Thoracic aorta (tissue), 2 donors: ENCODE results near the gene APBA2. TPM values are rescaled to one million over a fixed set of nuclear protein-coding genes. Genes with fewer than 3 reads are reported as not detected.

Experiments
- ATAC-seq: fragments of 150-250 bp; one replicate; pipeline ENCODE4 v1.8.0; 2017; ENCODE audit warnings: low read depth; ENCODE audit not compliant: insufficient number of reproducible peaks, low FRiP score
- DNase-seq: peaks from one replicate; pipeline ENCODE4 v3.0.0-alpha.2; 2020; ENCODE audit warnings: low spot score
- H3K27ac ChIP-seq, 2 donors: fragments of 200-600 bp; sonication (generic); 1 replicate in 1 of 2; 2 replicates in 1 of 2; pipeline ENCODE4 v1.5.1; 2016; ENCODE audit warnings: mild to moderate bottlenecking in 2 of 2, moderate library complexity in 2 of 2
- H3K27me3 ChIP-seq: fragments of 200-600 bp; sonication (generic); replicated peaks from 2 replicates; pipeline ENCODE4 v1.6.0; 2016; ENCODE audit warnings: mild to moderate bottlenecking; ENCODE audit not compliant: insufficient read depth
- H3K36me3 ChIP-seq: fragments of 200-600 bp; sonication (generic); one replicate; pipeline ENCODE4 v1.5.1; 2016
- H3K4me1 ChIP-seq, 2 donors: fragments of 200-600 bp; sonication (generic); 1 replicate in 1 of 2; 2 replicates in 1 of 2; pipeline versions ENCODE4 v1.5.1 to v1.6.0; 2016; ENCODE audit warnings: low read depth in 2 of 2, mild to moderate bottlenecking in 1 of 2; ENCODE audit not compliant: control insufficient read depth in 1 of 2
- H3K4me3 ChIP-seq: fragments of 200-600 bp; sonication (generic); 2 replicates; pipeline ENCODE4 v1.5.1; 2016; ENCODE audit warnings: mild to moderate bottlenecking
- H3K9me3 ChIP-seq: fragments of 200-600 bp; sonication (generic); 2 replicates; pipeline ENCODE4 v1.5.1; 2016
- total RNA-seq, 2 donors: library from RNA; depleted of rRNA; stranded (reverse); fragments of >200 nt; gene quantifications; one replicate each; pipeline versions ENCODE4 v1.1.0 to v1.2.3, GENCODE V29; 2016
- TF ChIP-seq, protein P1 (sequence below): fragments of 200-600 bp; sonication (generic); IDR thresholded peaks from one replicate; pipeline ENCODE4 v1.5.1; 2019; ENCODE audit warnings: antibody characterized with exemption

APBA2 gene
- total RNA-seq, 2 donors from 2014 or later: 4.9 to 5.6 TPM

GRCh38 chr15:29066310-29066709 lies 180.5 kb downstream of the APBA2 start:
- H3K9me3 ChIP-seq: no peaks in the 10 kb centered on the region
- no peaks in the 10 kb centered on the region for H3K36me3 ChIP-seq
- no peak overlapping the region for H3K4me3 ChIP-seq
- ATAC-seq: no peak
- DNase-seq: no peak
- no peaks in the 10 kb centered on the region for H3K27me3 ChIP-seq
- TF ChIP-seq, protein P1, sequence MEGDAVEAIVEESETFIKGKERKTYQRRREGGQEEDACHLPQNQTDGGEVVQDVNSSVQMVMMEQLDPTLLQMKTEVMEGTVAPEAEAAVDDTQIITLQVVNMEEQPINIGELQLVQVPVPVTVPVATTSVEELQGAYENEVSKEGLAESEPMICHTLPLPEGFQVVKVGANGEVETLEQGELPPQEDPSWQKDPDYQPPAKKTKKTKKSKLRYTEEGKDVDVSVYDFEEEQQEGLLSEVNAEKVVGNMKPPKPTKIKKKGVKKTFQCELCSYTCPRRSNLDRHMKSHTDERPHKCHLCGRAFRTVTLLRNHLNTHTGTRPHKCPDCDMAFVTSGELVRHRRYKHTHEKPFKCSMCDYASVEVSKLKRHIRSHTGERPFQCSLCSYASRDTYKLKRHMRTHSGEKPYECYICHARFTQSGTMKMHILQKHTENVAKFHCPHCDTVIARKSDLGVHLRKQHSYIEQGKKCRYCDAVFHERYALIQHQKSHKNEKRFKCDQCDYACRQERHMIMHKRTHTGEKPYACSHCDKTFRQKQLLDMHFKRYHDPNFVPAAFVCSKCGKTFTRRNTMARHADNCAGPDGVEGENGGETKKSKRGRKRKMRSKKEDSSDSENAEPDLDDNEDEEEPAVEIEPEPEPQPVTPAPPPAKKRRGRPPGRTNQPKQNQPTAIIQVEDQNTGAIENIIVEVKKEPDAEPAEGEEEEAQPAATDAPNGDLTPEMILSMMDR: no peak
- no peaks in the 10 kb centered on the region for H3K4me1 ChIP-seq
- H3K27ac ChIP-seq: no peak overlapping the region

DNA sequence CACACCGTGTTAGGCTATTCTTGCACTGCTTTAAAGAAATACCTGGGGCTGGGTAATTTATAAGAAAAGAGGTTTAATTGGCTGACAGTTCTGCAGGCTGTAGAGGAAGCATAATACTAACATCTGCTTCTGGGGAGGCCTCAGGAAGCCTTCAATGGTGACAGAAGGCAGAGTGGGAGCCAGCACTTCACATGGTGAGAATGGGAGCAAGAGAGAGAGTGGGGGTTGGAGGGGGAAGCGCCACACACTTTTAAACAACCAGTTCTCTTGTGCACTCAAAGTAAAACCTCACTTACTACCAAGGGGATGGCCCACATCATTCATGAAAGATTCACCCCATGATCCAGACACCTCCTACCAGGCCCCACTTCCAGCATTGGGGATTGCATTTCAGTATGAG lies 181.1 kb downstream of the APBA2 start:
- TF ChIP-seq, protein P1: no peak
- Histone ChIP-seq H3K36me3 (no peaks in the 10 kb centered on the region), H3K4me1 (no peaks in the 10 kb centered on the region), H3K9me3 (no peaks in the 10 kb centered on the region), H3K27me3 (no peaks in the 10 kb centered on the region), H3K4me3 (no peak overlapping the region), H3K27ac (no peak overlapping the region)
- ATAC-seq (no peak), DNase-seq (no peak)

DNA sequence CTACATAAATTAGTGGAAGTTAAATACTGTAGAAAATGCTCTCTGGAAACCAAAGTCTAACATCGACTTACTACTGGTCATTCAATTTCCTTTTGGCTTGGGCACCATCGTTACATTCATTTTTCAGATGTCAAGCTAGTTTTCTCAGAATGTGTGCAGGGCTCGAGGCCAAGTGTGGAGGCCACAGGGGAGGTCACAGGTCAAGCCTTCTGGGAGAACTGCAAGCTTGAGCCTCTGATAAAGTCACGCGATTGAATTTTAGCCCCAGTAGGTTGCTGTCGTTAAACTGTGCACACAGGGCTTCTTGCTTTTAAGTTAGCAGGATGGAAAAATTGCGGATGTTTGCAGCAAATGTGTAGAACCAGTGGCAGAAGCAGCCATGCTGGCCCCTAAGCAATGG lies 182.2 kb downstream of the APBA2 start:
- Histone ChIP-seq H3K4me1 (no peaks in the 10 kb centered on the region), H3K9me3 (no peaks in the 10 kb centered on the region), H3K4me3 (no peak overlapping the region), H3K36me3 (no peaks in the 10 kb centered on the region), H3K27ac (no peak overlapping the region), H3K27me3 (no peaks in the 10 kb centered on the region)
- no peak for DNase-seq
- no peak for ATAC-seq
- TF ChIP-seq, protein P1: no peak

- ATAC-seq (no peak), DNase-seq (no peak)
- no peaks in the 10 kb centered on the region for H3K9me3 ChIP-seq
- no peak overlapping the region for H3K4me3 ChIP-seq
- no peak overlapping the region for H3K27ac ChIP-seq
- TF ChIP-seq, protein P1: no peak
- no peaks in the 10 kb centered on the region for H3K36me3 ChIP-seq
- H3K27me3 ChIP-seq: no peaks in the 10 kb centered on the region
- H3K4me1 ChIP-seq: no peaks in the 10 kb centered on the region
Measured at GRCh38 chr15:29070471-29071231, 184.9 kb downstream of the APBA2 start.

DNA sequence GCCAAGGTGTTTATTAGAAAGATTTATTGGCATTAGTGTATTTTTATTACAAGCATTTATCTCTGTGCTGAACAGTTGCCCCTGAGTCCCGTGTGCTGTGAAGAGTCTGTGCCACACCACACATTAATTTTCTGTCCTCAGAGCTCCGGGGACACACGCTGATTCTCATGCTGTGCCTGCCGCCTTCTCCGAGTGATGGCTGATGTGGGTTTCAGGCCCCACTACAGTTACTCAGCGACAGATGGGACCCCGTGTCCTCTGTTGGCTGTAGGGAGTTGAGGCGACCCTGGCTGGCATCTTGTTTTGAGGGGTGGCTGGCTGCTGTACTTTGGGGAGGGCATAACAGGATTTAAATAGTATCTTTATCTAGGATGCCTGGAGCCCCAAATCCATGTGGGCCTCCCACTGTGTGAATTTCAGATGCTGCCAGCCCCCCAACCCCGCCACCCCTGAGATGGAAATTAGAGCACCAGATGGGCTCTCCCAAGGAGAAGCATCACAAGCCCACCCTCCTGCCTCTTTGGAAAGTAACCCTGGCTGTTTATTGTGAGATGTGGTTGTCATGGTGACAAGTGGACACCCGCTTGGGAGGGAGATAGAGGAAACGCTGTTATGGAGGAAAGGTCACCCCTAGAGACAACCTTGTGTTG lies 185.6 kb downstream of the APBA2 start:
- Histone ChIP-seq H3K9me3 (no peaks in the 10 kb centered on the region), H3K27ac (no peak overlapping the region), H3K36me3 (no peaks in the 10 kb centered on the region), H3K27me3 (no peaks in the 10 kb centered on the region), H3K4me1 (no peaks in the 10 kb centered on the region), H3K4me3 (no peak overlapping the region)
- TF ChIP-seq, protein P1: no peak
- ATAC-seq (no peak), DNase-seq (no peak)
